LNCaP clone FGC (cell line): ENCODE data around the gene ITGB1BP2.
"Not testable (repeated sequence)": the region's sequence is repeated elsewhere in the genome, so short reads cannot be mapped to it uniquely, and the experiment has no call there.

ENCODE experiments used
- DNase-seq: peaks from one replicate; pipeline ENCODE4 v3.0.0-alpha.2; 2011; ENCODE audit warnings: low read depth
- H3K4me3 ChIP-seq: 2 replicates; pipeline ENCODE4 v1.5.1; 2011; ENCODE audit warnings: mild to moderate bottlenecking, low read depth, low read length, control low read depth
- CTCF ChIP-seq: IDR thresholded peaks from 2 replicates; pipeline ENCODE4 v1.5.1; 2012; ENCODE audit warnings: mild to moderate bottlenecking; ENCODE audit not compliant: control insufficient read depth, insufficient read depth; ENCODE audit errors: extremely low read depth

ITGB1BP2 gene

GRCh38 chrX:71320126-71320525, 18.6 kb downstream of the ITGB1BP2 start:
- TF ChIP-seq CTCF = no peak
- DNase-seq = no peak

GRCh38 chrX:71321731-71322130, 20.2 kb downstream of the ITGB1BP2 start:
- no peak for TF ChIP-seq CTCF
- DNase-seq = no peak

More at GRCh38 chrX:71320126-71320525, 18.6 kb downstream of the ITGB1BP2 start:
- no peak overlapping the region for H3K4me3 ChIP-seq

GRCh38 chrX:71324452-71324851, 22.9 kb downstream of the ITGB1BP2 start:
- DNase-seq = not testable (repeated sequence)

More at GRCh38 chrX:71321731-71322130, 20.2 kb downstream of the ITGB1BP2 start:
- no peak overlapping the region for H3K4me3 ChIP-seq

DNA sequence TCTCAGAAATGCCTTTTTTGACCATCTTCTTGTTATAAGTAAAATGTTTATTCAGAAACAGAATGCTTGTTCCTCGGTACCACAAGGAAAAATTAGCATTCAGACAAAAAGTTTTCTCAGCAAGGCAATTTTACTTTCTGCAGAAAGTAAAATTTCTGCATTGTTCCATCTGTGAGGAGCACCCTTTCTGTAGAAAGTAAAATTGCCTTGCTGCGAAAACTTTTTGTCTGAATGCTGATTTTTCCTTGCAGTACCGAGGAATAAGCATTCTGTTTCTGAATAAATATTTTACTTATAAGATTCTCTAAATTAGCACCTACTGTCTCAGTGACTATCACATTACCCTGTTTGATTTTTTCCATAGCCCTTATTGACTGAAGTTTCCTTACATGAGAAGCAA, 24.8 kb downstream of the ITGB1BP2 start:
- DNase-seq = no peak
- no peak overlapping the region for H3K4me3 ChIP-seq
- no peak for TF ChIP-seq CTCF

More at GRCh38 chrX:71324452-71324851, 22.9 kb downstream of the ITGB1BP2 start:
- H3K4me3 ChIP-seq = not testable (repeated sequence)

DNA sequence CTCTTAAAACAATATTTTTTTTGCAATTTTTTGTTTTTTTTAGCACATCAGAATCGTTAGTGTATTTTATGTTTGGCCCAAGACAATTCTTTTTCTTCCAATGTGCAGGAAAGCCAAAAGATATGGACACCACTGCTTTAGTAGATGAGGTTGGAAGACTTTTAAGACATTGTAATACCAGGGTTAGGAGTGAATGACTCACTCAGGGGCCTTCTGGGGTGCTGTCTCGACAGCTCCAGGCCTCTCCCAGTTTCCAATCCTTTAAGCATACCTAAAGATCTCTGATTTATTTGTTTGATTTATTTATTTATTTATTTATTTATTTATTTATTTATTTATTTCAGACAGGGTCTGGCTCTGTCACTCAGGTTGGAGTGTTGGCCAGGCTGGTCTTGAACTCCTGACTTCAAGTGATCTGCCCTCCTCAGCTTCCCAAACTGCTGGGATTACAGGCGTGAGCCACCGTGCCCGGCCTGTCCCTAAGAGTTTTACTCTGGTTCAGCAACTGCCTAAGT, 47.7 kb downstream of the ITGB1BP2 start:
- DNase-seq, H3K4me3 ChIP-seq: not testable (repeated sequence)

- DNase-seq, H3K4me3 ChIP-seq: not testable (repeated sequence)
Measured at GRCh38 chrX:71349867-71350266, 48.3 kb downstream of the ITGB1BP2 start.

DNA sequence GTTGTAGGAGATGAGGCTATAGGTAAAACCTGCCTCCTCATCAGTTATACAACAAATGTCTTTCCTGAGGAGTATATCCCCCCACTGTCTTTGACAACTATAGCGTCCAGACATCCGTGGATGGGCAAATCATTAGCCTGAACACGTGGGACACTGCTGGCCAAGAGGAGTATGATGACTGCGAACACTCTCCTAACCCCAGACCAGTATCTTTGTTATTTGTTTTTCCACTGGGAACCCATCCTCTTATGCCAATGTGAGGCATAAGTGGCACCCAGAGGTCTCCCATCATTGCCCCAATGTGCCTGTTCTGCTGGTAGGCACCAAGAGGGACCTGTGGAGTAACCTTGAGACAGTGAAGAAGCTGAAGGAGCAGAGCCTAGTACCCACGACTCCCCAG, 50.9 kb downstream of the ITGB1BP2 start:
- H3K4me3 ChIP-seq, DNase-seq: not testable (repeated sequence)
